Activated CD8-positive, alpha-beta memory T cell treated with anti-CD3 and anti-CD28 coated beads, Interleukin-2, amount 50 U/mL, for 1 hour (primary cell): ENCODE measurements around the gene CFDP1.
A peak's percentile ranks its signal among the peaks of the same experiment; 100 is the strongest.

Experiments used
- DNase-seq: peaks from one replicate; pipeline ENCODE4 v3.0.0-alpha.2; 2020; ENCODE audit errors: extremely low read depth

The CFDP1 gene

DNA sequence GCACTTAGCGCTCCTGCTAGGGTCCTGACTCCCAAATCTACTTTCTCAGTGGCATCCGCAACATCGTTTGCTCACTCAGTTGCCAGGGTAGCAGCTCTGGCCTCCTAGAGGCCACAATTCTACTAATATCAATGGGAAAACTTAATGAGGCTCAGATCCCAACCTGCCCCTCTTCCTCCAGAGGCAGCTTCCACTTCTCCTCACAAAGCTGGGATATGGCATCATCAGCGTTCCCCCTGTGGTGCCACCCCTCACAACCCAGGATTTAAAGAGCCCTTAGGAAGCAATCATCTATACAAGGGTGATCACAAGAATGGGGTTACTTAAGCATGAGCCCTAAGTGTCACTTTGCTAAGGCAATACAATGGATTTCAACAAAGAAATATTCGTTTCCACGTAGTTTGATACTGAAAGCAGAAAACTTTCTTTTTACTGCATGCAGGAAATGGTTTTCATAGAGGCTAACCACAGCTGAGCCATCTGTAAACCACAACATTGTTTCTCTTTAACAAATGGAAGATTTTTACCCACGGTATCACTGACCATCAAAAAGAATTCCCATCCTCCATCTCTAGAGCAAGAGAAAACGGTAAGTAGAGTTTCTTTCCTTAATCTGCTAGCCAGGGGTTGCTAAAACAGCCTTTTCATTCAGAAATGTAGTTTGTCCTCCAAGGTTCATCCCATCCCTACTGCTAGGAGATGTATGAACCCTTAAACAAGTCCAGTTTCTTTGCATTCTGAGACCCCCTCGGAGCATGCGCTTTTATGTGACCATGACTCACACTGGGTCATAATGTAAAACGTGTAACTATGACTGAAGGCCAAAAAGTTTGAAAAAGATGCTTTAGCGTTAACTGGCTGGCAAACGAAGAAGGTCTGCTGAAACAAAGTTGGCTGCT lies 113.5 kb downstream of the CFDP1 start:
- no peak for DNase-seq

- no peak for DNase-seq
Measured at GRCh38 chr16:75318737-75319136, 114.6 kb downstream of the CFDP1 start.

- no peak for DNase-seq
Measured at GRCh38 chr16:75317532-75317931, 115.8 kb downstream of the CFDP1 start.

GRCh38 chr16:75317101-75317522 lies 116.2 kb downstream of the CFDP1 start:
- DNase-seq, result no peak

DNA sequence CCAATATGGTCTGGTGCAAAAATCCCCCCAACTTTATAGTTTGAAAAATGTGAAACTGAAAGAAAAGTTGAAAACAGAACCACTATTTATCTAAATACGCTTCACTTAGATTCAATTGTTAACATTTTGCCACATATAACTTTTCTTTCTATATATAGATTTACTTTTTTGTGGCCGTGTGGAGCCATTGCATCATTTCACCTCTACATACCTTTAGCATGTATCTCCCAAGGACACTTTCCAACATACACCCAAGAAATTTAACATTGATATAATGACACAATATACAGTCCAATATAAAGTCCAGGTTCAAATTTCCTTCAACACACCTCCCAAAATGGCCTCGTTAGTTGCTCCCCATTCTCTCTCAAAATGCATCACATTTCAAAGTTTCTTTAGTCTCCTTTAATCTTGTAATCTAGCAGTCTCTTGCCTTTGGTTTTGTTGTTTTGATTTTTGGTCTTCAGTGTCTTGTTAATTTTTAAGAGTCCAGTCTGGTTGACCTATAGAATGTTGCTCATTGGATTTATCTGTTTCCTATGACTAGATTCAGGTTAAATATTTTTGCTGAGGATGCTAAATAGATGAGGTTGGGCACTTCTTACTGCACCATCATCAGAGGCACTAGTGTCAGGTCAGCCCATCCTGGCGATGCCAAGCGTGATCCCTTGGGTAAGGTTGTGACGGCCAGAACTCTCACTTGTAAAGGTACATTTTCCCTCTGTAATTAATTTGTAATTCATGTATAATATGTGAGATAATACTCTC lies 117.6 kb downstream of the CFDP1 start:
- no peak for DNase-seq

DNA sequence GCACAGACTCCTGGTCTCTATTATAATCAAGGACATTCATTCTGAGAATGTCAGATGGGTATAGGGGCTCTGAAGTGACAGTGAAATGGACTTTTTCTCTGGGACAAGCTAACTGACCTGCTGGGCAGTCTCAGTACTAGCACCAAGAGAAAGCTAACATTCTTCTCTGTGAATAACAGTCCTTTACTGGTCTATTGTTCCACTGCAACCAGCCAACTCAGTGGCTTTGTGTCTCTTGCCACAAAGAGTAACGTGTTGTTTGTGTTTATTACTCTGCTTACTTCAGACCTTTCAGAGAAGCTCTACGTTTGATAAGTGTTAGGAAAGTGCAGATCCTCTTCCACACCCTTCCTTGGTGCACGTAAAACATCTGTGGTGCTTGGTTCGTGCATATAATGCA lies 120.4 kb downstream of the CFDP1 start:
- no peak for DNase-seq

- DNase-seq, result no peak
Measured at GRCh38 chr16:75311383-75311938, 121.8 kb downstream of the CFDP1 start.

GRCh38 chr16:75310541-75310940 lies 122.8 kb downstream of the CFDP1 start:
- no peak for DNase-seq

DNA sequence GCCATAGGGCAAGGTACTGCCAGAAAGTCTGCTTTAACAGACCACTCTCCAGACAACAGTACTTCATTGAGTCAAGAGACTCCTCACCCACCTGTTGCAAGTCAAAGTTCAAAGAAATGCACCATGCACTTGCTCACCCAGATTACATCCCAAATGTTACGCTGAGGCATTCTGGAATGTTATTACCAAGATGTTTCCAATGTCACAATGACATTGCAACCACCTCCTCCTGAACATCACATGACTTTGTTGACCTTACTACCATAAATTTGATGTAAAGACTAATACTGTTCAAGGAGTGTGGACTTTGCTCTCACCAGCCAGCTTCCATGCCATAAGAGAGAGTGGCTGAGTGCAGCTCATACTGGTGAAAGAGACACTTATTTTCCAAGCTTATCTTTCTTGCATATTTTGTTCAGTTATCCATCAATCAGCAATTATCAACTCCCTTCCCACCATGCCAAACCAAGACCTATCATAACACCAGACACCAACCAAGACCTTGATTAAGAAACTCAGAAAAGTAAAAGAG lies 123.3 kb downstream of the CFDP1 start:
- DNase-seq, result no peak

DNA sequence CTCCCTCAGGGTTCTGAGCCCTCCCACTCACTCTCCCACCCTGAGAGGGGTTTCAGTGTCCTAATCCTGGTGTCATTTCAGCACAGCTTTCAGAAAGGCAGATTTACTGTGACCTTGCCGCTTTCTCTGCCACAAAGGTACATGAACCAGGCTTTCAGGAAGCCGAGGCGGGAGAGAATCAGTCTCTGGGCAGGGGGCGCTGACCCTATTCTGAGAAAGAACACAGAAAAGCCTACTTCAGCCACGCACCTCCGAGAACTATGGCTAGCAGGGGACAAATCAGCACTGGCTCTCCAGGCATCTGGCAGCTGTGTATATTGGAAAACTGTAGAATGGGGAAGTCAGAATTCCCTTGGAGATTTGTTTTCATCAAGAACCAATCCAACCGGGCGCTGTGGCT lies 124.1 kb downstream of the CFDP1 start:
- no peak for DNase-seq

- no peak for DNase-seq
Measured at GRCh38 chr16:75308011-75308410, 125.3 kb downstream of the CFDP1 start.

DNA sequence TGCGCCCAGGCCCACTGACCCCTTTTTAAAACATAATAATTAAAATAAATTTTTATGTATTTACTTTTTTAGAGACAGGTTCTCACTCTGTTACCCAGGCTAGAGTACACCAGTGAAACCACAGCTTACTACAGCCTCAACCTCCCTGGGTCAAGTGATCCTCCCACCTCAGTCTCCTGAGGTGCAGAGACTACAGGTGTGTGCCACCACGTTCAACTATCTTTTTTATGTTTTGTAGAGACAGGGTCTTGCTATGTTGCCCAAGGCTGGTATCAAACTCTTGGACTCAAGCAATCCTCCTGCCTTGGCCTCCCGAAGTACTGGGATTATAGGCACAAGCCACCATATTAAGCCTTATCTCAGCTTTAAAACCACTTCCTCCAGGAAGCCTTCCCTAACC lies 125.8 kb downstream of the CFDP1 start:
- no peak for DNase-seq

- no peak for DNase-seq
Measured at GRCh38 chr16:75306099-75306762, 127.1 kb downstream of the CFDP1 start.

DNA sequence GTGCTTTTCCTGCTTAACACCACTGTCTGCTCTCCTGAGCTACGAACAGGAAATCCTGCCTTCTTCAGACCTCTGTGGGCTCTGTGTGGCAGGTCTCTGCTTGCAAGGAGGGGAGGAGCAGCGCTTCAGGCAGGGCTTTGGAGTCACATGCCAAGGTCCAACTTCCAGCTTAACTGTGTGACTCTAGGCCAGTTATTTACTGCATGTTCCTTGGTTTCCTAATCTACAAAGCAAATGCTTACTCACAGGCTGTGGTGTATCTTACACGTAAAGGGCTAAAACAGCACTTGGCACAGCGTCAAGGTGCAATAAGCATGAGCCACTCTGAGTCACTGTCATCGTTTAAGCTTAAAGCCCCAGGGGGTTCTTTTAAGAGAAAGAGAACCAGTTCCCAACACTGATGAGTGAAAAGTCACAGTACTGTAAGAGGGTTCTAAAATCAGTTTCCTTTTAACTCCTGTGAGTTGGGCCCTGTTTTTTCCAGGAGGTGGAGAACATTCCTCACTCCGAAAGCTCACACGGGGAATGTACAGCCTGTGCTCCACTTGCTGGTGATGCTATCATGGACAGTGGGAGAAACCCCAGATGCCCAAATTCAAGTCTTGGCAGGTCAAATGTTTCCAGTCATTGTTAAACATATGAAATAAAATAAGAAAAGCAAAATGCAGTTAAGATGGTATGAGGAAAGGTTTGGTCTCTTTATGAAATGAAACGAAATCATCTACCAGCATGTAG lies 127.8 kb downstream of the CFDP1 start:
- peak; percentile 4 for DNase-seq

- DNase-seq, result no peak
Measured at GRCh38 chr16:75304521-75305363, 128.6 kb downstream of the CFDP1 start.

- no peak for DNase-seq
Measured at GRCh38 chr16:75301804-75302203, 131.5 kb downstream of the CFDP1 start.

DNA sequence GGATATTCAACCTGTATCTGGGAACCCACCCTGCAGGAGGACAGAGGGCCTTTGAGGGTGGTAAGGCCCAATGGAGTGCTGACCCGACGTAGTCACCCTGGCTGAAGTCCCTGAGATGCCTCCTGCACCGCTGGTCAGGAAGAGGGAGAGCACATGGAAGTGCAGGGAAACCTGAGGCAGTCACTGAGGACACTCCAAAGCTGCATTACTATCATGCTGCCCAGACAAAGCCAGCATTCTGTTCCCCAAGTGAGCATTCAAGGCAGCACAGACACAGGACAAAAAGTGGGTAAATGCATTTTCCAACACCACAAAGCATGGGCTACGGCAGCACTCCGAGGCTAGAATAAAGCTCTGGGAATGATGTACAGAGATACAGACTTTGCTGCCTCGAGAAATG lies 135.0 kb downstream of the CFDP1 start:
- no peak for DNase-seq

GRCh38 chr16:75296606-75297005 lies 136.7 kb downstream of the CFDP1 start:
- DNase-seq, result no peak

DNA sequence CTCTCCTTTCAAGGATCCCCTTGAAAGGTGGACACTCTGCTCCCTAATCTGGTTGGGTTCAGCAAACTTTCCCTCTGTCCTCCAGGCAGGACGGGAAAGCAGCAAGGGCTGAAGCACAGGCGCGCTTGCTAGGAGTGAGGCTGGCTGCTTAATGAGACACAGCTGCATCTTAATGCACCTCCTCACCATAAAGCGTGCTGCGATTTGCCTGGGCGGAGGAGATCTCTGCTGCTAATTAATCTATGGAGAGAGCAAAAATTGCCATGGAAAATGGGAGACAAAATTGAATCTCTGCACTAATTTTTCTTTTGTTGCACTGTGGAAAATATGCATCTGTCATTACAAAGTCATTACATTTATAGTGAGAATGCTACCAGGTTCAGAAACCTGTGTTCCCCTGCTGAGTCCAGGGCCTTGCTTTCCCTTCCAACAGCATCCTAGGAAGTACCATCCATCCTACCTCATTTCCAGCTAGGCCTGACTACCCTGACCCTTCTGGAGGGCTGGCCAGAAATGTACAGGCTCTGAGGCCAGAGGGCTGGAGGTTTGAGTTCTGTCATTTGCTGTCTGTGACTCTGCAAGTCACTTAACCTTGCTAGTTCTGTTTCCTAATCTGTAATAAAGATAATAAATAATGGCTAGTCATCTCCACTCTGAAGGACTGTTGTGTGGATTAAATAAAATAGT lies 138.4 kb downstream of the CFDP1 start:
- DNase-seq, result no peak

- no peak for DNase-seq
Measured at GRCh38 chr16:75293772-75294171, 139.5 kb downstream of the CFDP1 start.
